ENCODE results near the gene PARD6G. TPM values are rescaled to one million over a fixed set of nuclear protein-coding genes. Genes with fewer than 3 reads are reported as not detected.

The PARD6G gene
- total and polyA plus RNA-seq, 2 experiments from 2014 or later: 6.9 to 18.5 TPM

DNA sequence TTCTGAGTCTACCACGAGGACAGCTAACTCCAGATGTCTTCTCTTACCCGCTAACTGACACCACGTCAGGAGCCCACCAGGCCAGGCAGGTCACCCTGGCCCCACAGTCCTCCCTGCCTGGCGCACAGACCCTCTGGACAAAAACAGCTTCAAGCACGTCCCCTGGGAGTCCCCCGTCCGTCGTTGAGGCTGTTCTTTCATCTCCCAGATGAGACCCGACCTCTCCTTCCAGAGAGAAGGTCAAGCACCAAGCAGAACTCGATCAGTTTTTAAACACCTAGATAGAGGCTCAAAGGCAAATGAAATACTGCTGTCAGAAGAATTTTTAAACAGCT is 57.8 kb downstream of the PARD6G start:
- no peak for DNase-seq (ENCODE audit: low spot score)
- Histone ChIP-seq H3K9me2 (ENCODE audit: insufficient read depth) (no peaks in the 10 kb centered on the region), H3F3A (replicated peaks; ENCODE audit: low read depth) (peaks cover 7% of the 10 kb centered on the region; the same call in 1 of the 2 replicates), H3K36me3 (ENCODE audit: insufficient read depth) (no peaks in the 10 kb centered on the region), H3K4me1 (ENCODE audit: insufficient read depth) (no peaks in the 10 kb centered on the region), H3K27ac (ENCODE audit: low read depth) (no peak overlapping the region), H2AFZ (no peak overlapping the region), H3K4me3 (no peak overlapping the region), H3K4me2 (no peak overlapping the region), H3K79me2 (replicated peaks; ENCODE audit: insufficient read depth) (no peaks in the 10 kb centered on the region), H4K20me1 (replicated peaks; ENCODE audit: insufficient read depth) (no peaks in the 10 kb centered on the region), H3K27me3 (ENCODE audit: insufficient read depth) (no peaks in the 10 kb centered on the region)
- H3K9me3 Mint-ChIP-seq: peaks cover 13% of the 10 kb centered on the region
- TF ChIP-seq CREB1 (CRISPR knock-in tag; IDR thresholded peaks at IDR 0.05; ENCODE audit: low read depth): no peak
- TF ChIP-seq EZH2 (IDR thresholded peaks at IDR 0.05; ENCODE audit: low read depth, unreplicated experiment): no peak
- TF ChIP-seq STAT1 (IDR thresholded peaks at IDR 0.05; ENCODE audit: unreplicated experiment): no peak
- TF ChIP-seq JUNB (IDR thresholded peaks at IDR 0.05; ENCODE audit: unreplicated experiment): no peak
- TF ChIP-seq, protein P1, sequence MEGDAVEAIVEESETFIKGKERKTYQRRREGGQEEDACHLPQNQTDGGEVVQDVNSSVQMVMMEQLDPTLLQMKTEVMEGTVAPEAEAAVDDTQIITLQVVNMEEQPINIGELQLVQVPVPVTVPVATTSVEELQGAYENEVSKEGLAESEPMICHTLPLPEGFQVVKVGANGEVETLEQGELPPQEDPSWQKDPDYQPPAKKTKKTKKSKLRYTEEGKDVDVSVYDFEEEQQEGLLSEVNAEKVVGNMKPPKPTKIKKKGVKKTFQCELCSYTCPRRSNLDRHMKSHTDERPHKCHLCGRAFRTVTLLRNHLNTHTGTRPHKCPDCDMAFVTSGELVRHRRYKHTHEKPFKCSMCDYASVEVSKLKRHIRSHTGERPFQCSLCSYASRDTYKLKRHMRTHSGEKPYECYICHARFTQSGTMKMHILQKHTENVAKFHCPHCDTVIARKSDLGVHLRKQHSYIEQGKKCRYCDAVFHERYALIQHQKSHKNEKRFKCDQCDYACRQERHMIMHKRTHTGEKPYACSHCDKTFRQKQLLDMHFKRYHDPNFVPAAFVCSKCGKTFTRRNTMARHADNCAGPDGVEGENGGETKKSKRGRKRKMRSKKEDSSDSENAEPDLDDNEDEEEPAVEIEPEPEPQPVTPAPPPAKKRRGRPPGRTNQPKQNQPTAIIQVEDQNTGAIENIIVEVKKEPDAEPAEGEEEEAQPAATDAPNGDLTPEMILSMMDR (conservative IDR thresholded peaks at IDR 0.05; ENCODE audit: low read depth in 2 of 2): no peak
- TF ChIP-seq, protein P2, sequence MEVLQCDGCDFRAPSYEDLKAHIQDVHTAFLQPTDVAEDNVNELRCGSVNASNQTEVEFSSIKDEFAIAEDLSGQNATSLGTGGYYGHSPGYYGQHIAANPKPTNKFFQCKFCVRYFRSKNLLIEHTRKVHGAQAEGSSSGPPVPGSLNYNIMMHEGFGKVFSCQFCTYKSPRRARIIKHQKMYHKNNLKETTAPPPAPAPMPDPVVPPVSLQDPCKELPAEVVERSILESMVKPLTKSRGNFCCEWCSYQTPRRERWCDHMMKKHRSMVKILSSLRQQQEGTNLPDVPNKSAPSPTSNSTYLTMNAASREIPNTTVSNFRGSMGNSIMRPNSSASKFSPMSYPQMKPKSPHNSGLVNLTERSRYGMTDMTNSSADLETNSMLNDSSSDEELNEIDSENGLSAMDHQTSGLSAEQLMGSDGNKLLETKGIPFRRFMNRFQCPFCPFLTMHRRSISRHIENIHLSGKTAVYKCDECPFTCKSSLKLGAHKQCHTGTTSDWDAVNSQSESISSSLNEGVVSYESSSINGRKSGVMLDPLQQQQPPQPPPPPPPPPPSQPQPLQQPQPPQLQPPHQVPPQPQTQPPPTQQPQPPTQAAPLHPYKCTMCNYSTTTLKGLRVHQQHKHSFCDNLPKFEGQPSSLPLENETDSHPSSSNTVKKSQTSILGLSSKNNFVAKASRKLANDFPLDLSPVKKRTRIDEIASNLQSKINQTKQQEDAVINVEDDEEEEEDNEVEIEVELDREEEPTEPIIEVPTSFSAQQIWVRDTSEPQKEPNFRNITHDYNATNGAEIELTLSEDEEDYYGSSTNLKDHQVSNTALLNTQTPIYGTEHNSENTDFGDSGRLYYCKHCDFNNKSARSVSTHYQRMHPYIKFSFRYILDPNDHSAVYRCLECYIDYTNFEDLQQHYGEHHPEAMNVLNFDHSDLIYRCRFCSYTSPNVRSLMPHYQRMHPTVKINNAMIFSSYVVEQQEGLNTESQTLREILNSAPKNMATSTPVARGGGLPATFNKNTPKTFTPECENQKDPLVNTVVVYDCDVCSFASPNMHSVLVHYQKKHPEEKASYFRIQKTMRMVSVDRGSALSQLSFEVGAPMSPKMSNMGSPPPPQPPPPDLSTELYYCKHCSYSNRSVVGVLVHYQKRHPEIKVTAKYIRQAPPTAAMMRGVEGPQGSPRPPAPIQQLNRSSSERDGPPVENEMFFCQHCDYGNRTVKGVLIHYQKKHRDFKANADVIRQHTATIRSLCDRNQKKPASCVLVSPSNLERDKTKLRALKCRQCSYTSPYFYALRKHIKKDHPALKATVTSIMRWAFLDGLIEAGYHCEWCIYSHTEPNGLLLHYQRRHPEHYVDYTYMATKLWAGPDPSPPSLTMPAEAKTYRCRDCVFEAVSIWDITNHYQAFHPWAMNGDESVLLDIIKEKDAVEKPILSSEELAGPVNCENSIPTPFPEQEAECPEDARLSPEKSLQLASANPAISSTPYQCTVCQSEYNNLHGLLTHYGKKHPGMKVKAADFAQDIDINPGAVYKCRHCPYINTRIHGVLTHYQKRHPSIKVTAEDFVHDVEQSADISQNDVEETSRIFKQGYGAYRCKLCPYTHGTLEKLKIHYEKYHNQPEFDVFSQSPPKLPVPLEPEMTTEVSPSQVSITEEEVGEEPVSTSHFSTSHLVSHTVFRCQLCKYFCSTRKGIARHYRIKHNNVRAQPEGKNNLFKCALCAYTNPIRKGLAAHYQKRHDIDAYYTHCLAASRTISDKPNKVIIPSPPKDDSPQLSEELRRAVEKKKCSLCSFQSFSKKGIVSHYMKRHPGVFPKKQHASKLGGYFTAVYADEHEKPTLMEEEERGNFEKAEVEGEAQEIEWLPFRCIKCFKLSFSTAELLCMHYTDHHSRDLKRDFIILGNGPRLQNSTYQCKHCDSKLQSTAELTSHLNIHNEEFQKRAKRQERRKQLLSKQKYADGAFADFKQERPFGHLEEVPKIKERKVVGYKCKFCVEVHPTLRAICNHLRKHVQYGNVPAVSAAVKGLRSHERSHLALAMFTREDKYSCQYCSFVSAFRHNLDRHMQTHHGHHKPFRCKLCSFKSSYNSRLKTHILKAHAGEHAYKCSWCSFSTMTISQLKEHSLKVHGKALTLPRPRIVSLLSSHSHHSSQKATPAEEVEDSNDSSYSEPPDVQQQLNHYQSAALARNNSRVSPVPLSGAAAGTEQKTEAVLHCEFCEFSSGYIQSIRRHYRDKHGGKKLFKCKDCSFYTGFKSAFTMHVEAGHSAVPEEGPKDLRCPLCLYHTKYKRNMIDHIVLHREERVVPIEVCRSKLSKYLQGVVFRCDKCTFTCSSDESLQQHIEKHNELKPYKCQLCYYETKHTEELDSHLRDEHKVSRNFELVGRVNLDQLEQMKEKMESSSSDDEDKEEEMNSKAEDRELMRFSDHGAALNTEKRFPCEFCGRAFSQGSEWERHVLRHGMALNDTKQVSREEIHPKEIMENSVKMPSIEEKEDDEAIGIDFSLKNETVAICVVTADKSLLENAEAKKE (CRISPR knock-in tag; IDR thresholded peaks at IDR 0.05): no peak
- no peak for TF ChIP-seq ZNF114 (CRISPR knock-in tag; IDR thresholded peaks at IDR 0.05)
- no peak for TF ChIP-seq ZNF331 (CRISPR knock-in tag; IDR thresholded peaks at IDR 0.05; ENCODE audit: low read depth)
- TF ChIP-seq NANOG (IDR thresholded peaks at IDR 0.05; ENCODE audit: borderline replicate concordance): no peak
- no peak for TF ChIP-seq EZH2phosphoT487 (IDR thresholded peaks at IDR 0.05; ENCODE audit: unreplicated experiment)
- TF ChIP-seq POLR2AphosphoS5 (IDR thresholded peaks at IDR 0.05; ENCODE audit: low read depth): no peak
- TF ChIP-seq, protein P3, sequence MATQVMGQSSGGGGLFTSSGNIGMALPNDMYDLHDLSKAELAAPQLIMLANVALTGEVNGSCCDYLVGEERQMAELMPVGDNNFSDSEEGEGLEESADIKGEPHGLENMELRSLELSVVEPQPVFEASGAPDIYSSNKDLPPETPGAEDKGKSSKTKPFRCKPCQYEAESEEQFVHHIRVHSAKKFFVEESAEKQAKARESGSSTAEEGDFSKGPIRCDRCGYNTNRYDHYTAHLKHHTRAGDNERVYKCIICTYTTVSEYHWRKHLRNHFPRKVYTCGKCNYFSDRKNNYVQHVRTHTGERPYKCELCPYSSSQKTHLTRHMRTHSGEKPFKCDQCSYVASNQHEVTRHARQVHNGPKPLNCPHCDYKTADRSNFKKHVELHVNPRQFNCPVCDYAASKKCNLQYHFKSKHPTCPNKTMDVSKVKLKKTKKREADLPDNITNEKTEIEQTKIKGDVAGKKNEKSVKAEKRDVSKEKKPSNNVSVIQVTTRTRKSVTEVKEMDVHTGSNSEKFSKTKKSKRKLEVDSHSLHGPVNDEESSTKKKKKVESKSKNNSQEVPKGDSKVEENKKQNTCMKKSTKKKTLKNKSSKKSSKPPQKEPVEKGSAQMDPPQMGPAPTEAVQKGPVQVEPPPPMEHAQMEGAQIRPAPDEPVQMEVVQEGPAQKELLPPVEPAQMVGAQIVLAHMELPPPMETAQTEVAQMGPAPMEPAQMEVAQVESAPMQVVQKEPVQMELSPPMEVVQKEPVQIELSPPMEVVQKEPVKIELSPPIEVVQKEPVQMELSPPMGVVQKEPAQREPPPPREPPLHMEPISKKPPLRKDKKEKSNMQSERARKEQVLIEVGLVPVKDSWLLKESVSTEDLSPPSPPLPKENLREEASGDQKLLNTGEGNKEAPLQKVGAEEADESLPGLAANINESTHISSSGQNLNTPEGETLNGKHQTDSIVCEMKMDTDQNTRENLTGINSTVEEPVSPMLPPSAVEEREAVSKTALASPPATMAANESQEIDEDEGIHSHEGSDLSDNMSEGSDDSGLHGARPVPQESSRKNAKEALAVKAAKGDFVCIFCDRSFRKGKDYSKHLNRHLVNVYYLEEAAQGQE (IDR thresholded peaks at IDR 0.05; ENCODE audit: unreplicated experiment): no peak
- TF ChIP-seq, protein P4, sequence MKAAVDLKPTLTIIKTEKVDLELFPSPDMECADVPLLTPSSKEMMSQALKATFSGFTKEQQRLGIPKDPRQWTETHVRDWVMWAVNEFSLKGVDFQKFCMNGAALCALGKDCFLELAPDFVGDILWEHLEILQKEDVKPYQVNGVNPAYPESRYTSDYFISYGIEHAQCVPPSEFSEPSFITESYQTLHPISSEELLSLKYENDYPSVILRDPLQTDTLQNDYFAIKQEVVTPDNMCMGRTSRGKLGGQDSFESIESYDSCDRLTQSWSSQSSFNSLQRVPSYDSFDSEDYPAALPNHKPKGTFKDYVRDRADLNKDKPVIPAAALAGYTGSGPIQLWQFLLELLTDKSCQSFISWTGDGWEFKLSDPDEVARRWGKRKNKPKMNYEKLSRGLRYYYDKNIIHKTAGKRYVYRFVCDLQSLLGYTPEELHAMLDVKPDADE (IDR thresholded peaks at IDR 0.05): no peak
- H3K4me1 Mint-ChIP-seq: 0 out of 3 replicates have a peak, but pooled peaks cover under 1% of the 10 kb centered on the region
- no peak overlapping the region for H3K27ac Mint-ChIP-seq
- no peak for ATAC-seq
- peaks cover 3% of the 10 kb centered on the region for H3K27me3 Mint-ChIP-seq (ENCODE audit: insufficient read depth, low read depth, poor library complexity)
- no peak overlapping the region for H3K4me3 Mint-ChIP-seq
- peaks cover 3% of the 10 kb centered on the region; the same call in 1 of the 3 replicates for H3K36me3 Mint-ChIP-seq (ENCODE audit: low read depth)
